ENCODE results near the gene KRTAP5-9.
"Not testable (repeated sequence)": the region's sequence is repeated elsewhere in the genome, so short reads cannot be mapped to it uniquely, and the experiment has no call there.

KRTAP5-9 gene

GRCh38 chr11:71582969-71583368, 34.7 kb downstream of the KRTAP5-9 start:
- not testable (repeated sequence) for DNase-seq (ENCODE audit: low read depth in 2 of 2)

DNA sequence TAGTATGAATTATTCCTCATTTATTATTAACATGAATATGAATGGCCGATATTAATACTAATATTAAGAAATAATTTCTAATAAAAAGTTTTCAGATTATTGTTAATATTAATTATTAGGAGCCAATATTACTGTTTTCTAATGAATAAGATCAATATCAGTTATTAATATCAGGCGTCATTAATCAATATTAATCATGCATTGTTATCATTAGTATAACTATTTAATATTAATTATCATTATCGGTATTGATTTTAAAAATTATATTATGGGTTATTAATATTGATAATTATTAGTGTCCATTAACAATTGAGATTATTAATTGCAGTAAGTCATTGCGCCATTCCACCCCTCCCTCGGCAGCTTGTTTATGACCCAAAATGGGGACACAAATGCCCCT, 37.5 kb downstream of the KRTAP5-9 start:
- DNase-seq (ENCODE audit: low read depth in 2 of 2), result not testable (repeated sequence)

DNA sequence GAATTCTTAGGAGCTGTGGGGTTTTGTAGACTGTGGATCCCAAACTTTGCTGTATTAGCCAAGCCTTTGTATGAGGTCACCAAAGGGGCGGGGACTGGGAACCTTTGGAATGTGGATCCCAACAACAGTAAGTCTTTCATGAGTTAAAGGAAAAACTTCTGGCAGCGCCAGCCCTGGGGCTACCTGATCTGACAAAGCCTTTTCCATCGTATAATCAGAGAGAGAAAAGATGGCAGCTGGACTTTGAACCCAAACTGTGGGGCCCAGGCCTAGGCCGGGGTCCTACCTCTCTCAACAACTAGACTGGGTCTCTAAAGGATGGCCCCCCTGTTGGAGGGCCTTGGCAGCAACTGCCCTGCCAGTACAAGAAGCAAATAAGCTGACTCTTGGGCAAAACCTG, 40.1 kb downstream of the KRTAP5-9 start:
- not testable (repeated sequence) for DNase-seq (ENCODE audit: low read depth in 2 of 2)

- DNase-seq (ENCODE audit: low read depth in 2 of 2), result peak in 1 of 2 donors; percentile 40
Observed at GRCh38 chr11:71588822-71589545, 40.8 kb downstream of the KRTAP5-9 start.

- not testable (repeated sequence) for DNase-seq (ENCODE audit: low read depth in 2 of 2)
Observed at GRCh38 chr11:71589546-71589920, 41.3 kb downstream of the KRTAP5-9 start.
